ENCODE data around the gene TATDN3. TPM values are rescaled to one million over a fixed set of nuclear protein-coding genes. Genes with fewer than 3 reads are reported as not detected.

TATDN3 gene
- total RNA-seq, 1 experiment from 2014 or later: 16.3 TPM

DNA sequence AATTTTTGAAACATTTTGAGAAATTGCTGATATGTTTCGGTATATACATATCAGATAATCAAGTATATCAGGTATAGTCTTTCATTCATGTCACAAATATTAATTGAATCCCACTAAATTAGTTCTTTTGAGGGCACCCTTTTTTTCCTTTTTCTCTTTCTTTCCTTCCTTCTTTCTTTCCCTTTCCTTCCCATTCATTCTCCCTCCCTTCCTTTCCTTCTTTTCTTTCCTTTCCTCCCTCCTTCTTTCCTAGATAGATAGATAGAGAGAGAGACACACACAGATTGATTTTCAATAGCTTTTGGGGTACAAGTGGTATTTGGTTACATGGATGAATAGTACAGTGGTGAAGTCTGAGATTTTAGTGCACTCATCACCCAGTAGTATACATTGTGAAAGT is 5.8 kb upstream of the TATDN3 start (continued):
- TF ChIP-seq, protein P1, sequence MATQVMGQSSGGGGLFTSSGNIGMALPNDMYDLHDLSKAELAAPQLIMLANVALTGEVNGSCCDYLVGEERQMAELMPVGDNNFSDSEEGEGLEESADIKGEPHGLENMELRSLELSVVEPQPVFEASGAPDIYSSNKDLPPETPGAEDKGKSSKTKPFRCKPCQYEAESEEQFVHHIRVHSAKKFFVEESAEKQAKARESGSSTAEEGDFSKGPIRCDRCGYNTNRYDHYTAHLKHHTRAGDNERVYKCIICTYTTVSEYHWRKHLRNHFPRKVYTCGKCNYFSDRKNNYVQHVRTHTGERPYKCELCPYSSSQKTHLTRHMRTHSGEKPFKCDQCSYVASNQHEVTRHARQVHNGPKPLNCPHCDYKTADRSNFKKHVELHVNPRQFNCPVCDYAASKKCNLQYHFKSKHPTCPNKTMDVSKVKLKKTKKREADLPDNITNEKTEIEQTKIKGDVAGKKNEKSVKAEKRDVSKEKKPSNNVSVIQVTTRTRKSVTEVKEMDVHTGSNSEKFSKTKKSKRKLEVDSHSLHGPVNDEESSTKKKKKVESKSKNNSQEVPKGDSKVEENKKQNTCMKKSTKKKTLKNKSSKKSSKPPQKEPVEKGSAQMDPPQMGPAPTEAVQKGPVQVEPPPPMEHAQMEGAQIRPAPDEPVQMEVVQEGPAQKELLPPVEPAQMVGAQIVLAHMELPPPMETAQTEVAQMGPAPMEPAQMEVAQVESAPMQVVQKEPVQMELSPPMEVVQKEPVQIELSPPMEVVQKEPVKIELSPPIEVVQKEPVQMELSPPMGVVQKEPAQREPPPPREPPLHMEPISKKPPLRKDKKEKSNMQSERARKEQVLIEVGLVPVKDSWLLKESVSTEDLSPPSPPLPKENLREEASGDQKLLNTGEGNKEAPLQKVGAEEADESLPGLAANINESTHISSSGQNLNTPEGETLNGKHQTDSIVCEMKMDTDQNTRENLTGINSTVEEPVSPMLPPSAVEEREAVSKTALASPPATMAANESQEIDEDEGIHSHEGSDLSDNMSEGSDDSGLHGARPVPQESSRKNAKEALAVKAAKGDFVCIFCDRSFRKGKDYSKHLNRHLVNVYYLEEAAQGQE (IDR thresholded peaks at IDR 0.05; ENCODE audit: low read depth): no peak

DNA sequence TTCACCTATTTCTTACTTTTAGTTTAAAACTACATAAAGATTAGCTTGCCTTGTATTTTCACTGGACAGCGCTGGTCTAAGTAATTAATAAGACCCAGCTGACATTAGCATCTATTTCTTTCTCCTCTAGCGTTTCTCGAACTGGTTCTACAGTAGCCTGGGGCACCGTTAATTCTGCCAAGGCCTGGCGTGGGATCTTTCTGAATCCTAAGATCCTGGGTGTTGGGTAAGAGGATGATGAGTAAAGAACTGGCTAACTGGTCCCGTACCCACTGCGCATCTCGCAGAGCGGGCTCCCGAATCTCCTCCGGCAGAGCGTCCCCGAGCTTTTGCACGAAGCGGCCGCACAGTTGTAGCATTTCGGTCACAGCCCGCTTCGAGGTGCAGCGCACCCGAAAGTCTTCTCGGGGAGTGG is 426 bp upstream of the TATDN3 start:
- H3K9me3 ChIP-seq (ENCODE audit: control insufficient read depth in 1 of 2, insufficient read depth in 1 of 2, low read depth in 1 of 2, low read length in 2 of 2): no peaks in the 10 kb centered on the region
- peak overlapping the region; percentile 74 for H3K27ac ChIP-seq (ENCODE audit: low read depth, low read length)
- peak; percentile 78 for ATAC-seq
- RAD21 ChIA-PET (ENCODE audit: low non-redundant PET in 1 of 2, low total read pairs in 2 of 2, uncharacterized antibody in 2 of 2, unreplicated experiment in 2 of 2): no interaction called here
- POLR2A ChIA-PET: interaction anchor here (0.7 to 1.0 kb wide), 2 partner anchors 10 to 15 kb away, joined by 3 read pairs; no protein-coding TSS in a partner anchor
- TSS peak; percentile 89 for BruUV-seq (replicated peaks)
- no peaks in the 10 kb centered on the region for H3K27me3 ChIP-seq (ENCODE audit: insufficient read depth, low read length)
- peak overlapping the region; percentile 78 for H2AFZ ChIP-seq (ENCODE audit: low read depth, low read length, poor library complexity, severe bottlenecking)
- H3K79me2 ChIP-seq (ENCODE audit: insufficient read depth, low read length): peaks cover 44% of the 10 kb centered on the region
- TF ChIP-seq FOSL1 (IDR thresholded peaks at IDR 0.05; ENCODE audit: low read depth): no peak
- TF ChIP-seq, protein P2, sequence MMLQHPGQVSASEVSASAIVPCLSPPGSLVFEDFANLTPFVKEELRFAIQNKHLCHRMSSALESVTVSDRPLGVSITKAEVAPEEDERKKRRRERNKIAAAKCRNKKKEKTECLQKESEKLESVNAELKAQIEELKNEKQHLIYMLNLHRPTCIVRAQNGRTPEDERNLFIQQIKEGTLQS (IDR thresholded peaks at IDR 0.05): no peak
- no peak for TF ChIP-seq YY1 (IDR thresholded peaks at IDR 0.05; ENCODE audit: extremely low read depth, insufficient replicate concordance, low read depth, low read length)
- no peaks in the 10 kb centered on the region for H3K9me2 ChIP-seq (ENCODE audit: insufficient read depth)
- no peaks in the 10 kb centered on the region for H4K20me1 ChIP-seq (ENCODE audit: insufficient read depth)
- peak overlapping the region; percentile 92 for H3K4me3 ChIP-seq (replicated peaks in 1 of 2; ENCODE audit: low read depth in 1 of 2, low read length in 2 of 2)
- no peaks in the 10 kb centered on the region; a peak in 1 of 4 replicates for H3K36me3 ChIP-seq (ENCODE audit: control insufficient read depth in 1 of 2, insufficient read depth in 2 of 2, low read length in 2 of 2)
- CTCF ChIA-PET: interaction anchor here (1.6 kb wide), 1 partner anchor 41 kb away, joined by 5 read pairs; no protein-coding TSS in a partner anchor
- DNase-seq (ENCODE audit: low read depth, low spot score): no peak
- peak overlapping the region; percentile 88 for H3K9ac ChIP-seq (ENCODE audit: low read length)
- intact Hi-C loops (cut with micrococcal nuclease): loop anchor here (5.0 kb wide), 1 partner anchor 206 kb away; no protein-coding TSS in a partner anchor
- peaks cover 12 to 21% of the 10 kb centered on the region in 2 experiments for H3K4me1 ChIP-seq (ENCODE audit: control insufficient read depth in 1 of 2, insufficient read depth in 2 of 2, low read length in 2 of 2)
- peak overlapping the region; percentile 88 for H3K4me2 ChIP-seq (ENCODE audit: low read length)
